ENCODE results near the gene RASGRF1.
A peak's percentile ranks its signal among the peaks of the same experiment; 100 is the strongest.
"Not testable (repeated sequence)": the region's sequence is repeated elsewhere in the genome, so short reads cannot be mapped to it uniquely, and the experiment has no call there.

RASGRF1 gene, protein sequence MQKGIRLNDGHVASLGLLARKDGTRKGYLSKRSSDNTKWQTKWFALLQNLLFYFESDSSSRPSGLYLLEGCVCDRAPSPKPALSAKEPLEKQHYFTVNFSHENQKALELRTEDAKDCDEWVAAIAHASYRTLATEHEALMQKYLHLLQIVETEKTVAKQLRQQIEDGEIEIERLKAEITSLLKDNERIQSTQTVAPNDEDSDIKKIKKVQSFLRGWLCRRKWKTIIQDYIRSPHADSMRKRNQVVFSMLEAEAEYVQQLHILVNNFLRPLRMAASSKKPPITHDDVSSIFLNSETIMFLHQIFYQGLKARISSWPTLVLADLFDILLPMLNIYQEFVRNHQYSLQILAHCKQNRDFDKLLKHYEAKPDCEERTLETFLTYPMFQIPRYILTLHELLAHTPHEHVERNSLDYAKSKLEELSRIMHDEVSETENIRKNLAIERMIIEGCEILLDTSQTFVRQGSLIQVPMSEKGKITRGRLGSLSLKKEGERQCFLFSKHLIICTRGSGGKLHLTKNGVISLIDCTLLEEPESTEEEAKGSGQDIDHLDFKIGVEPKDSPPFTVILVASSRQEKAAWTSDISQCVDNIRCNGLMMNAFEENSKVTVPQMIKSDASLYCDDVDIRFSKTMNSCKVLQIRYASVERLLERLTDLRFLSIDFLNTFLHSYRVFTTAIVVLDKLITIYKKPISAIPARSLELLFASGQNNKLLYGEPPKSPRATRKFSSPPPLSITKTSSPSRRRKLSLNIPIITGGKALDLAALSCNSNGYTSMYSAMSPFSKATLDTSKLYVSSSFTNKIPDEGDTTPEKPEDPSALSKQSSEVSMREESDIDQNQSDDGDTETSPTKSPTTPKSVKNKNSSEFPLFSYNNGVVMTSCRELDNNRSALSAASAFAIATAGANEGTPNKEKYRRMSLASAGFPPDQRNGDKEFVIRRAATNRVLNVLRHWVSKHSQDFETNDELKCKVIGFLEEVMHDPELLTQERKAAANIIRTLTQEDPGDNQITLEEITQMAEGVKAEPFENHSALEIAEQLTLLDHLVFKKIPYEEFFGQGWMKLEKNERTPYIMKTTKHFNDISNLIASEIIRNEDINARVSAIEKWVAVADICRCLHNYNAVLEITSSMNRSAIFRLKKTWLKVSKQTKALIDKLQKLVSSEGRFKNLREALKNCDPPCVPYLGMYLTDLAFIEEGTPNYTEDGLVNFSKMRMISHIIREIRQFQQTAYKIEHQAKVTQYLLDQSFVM (N-terminal part only)

DNA sequence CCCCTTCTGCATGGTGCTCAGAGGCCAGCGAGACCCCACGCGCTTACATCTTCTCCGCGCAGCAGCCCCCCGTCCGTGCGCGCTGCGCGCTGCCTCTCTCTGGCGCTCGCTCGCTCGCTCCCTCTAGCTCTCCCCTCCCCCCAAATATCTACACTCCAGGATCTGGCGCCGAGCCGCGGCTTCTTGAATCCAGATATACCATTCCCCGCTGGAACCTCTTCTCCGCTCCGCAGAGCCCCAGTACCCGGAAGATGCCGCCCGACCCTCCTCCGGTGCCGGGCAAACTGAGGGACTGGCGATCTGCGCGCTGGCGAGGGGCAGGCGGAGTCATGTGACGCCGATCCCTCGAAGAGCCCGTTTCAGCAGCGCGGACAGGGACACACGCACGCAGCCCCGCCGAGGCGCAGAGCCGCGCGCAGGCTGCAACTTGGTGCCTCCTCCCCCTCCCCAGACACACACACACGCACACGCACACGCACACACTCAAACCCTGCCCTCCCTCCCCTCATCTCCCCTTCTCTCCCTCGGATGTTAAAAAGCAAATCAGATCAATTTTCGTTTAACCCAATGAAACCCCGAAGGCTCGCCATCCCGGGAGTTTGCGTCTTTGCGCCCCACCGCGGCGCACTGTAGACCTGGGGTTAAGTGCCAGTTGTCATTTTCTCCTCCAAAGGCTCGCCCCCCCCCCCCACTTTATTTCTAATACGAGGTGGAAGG is at the start of gene RASGRF1:
Gene RASGRF1, minus strand, starts transcription at position 294 of the 717 bp plus-strand sequence. Its CDS starts 282 bp downstream, at position 12.
- DNase-seq: peak; percentile 62

DNA sequence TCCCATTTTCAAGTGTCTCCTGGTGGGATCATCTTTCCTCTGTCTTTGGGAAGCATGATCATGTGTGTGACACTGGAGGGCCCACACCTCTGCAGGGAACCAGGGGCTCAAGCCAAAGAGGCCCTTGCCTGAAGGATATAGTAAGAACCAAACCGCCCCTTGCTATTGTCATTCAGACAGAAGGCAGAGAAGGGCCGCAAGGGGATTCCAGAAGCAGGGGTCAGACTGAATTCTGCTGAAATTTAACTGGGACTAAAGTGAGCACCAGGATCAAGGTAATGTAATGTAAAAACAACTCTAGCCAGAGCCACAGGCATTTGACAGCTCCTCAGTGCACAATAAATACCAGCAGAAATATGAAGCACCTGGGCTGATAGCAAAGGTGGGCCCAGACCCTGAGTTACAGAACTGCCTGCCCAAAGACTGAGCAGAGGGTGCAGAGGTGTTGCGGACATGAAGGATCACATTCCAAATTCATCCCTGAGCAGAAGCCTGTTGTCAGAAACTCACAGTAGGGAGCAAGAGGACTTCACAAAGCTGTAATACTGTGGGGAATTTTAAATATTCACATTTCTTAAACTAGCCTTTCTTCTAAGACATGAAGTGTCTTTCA is 46.0 kb upstream of the RASGRF1 start:
- no peak for DNase-seq

DNA sequence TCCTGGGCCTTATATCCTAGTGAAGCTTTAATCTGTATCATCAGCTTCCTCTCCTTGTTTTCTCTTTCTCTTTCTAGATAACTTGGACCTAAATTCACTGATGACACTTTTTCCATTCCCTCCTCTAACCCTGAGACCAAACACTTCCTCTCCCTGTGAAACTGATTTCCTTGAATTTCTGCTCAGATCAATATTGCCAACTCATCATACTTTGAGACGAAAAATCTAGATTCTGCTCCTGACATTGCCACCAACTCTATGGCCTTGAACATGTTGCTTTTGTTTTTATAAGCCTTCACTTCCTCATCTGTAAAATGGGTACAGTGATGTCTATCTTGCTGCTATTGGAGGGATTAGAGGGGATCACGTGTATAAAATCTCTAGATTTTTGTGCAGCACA is 42.7 kb upstream of the RASGRF1 start:
- DNase-seq: no peak

DNA sequence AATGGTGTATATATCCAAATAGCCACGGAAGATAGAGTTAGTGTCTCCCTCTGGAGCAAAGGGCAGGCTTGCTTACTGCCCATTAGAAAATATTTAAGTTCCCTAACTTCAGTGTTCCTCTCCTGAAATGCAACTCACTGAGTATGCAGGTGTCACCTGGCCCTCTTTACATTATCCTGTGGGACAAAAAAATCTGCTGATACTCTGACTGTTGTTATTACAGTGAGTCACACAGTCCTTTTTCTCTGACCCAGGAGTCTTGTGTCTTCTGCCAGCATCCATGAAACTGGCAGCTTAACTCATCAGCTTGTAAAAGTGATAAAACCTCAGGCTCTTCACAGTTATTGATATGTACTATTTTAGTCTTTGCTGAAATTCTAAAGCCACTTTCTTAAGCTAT is 42.2 kb upstream of the RASGRF1 start:
- no peak for DNase-seq

DNA sequence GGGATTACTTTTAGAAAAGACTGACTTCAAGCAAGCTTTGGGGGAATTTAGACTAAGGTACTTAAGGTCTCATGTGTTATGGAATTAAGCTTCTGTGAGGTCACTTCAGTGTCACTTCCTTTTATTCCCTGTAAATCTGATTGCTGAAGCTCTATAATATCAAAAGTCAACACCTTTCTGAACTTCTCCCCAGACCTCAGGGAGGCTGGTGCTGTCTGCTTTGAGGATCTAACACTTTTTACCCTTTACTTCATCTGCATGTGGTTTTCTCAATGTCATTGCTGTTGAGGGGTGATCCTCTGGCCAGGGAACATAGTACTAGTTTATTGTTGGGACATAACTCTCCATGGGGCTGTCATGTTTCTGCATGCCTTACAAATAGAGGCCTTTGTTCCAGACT is 41.8 kb upstream of the RASGRF1 start:
- no peak for DNase-seq

DNA sequence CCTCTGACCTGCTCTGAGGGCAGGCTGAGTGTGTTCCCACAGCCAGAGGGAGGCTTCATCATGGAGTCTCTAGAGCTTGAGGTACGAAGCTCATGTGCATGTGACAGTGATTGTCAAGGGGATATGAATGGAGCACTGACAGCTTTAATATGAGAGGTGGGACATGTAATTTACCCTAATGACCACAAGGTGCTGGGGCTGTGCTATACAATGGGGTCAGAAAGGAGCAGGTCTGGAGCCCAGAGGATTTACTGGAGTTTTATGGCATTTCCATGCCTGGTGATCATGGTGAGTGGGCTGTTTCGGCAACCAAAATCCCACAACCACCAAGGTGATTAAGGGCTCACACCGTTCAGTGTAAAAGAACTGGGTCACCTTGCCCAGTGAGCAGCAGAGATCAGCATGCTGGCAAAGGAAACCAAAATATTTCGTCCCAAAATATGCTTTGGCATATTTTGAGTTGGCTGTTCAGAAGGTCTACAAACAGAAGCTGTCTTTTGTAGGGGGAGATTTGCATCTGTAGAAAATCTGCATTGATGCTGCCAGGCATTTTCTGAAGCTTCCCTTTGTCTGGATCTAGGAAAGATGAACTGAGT is 40.1 kb upstream of the RASGRF1 start:
- no peak for DNase-seq

DNA sequence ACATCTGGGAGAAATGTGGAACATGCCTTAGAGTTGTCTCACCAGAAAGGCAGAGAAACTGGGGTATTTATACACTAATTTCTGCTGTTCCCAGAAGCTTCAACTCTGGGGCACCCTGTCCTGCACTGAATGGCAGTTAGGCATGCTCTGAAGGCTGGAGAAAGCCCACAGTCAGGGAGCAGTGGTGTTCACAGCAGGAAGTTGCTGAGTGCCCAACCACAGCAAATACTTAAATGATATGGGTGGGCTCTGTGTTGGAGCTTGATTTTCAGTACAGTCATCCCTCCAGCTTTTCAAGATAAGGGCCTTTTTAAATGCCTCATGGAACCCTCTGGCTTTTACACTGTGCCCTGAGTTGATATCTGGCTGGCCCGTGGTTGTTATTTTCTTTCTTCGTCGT is 38.7 kb upstream of the RASGRF1 start:
- DNase-seq: no peak

DNA sequence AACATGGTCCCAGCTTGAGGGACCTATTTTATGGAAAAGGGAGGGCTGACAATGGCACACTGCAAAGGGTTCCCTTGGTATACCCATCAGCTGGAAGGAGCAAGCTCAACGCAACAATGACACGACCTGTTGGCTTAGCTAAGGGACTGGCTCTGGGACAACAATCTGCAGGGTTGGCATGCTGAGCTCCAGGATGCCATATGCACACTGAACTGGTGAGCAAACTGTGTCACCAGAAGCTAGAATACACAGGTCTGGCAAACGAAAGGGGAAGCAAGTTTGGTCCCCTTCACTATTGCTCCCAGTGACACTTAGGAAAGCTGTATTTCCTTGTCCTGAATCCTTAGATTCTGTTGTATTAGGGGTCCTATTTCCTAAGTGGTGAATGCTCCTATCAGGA is 38.0 kb upstream of the RASGRF1 start:
- DNase-seq: no peak

DNA sequence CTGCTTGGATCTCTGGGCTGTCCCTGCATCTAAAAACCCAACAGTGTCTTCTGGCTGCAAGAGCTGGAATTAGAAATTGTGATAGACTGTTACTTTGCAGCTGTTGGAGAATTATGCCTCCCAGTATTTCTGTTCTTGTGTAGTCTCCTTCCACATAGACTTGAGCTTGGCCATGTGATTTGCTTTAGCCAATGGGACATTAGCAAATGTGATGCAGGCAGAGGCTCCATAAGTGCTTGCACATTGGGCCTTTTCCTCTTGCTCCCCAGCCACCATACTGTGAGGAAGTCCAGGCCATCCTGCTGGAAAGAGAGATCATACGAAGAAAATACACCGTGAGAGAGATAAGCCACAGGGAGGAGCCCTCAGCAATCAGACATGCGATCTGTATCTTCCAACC is 33.8 kb upstream of the RASGRF1 start:
- no peak for DNase-seq

DNA sequence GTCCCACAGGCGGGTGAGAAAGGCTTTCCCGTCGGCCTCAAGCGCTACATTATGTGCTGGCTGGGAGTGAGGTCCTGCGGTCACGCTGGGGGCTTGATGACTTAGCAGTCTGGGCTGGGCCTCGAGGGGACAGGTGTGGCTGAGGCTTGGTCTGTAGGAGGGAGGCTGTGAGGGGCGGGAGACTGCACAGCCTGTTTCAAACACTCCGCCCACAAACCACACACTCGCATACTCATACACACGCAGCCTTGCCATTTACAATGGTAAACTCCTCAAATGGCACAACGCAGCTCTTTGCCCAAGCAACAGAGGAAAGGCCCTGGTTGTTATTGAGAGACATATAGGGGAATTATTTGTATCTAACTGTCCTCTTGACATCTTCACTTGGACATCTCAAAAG is 32.4 kb upstream of the RASGRF1 start:
- DNase-seq: no peak

DNA sequence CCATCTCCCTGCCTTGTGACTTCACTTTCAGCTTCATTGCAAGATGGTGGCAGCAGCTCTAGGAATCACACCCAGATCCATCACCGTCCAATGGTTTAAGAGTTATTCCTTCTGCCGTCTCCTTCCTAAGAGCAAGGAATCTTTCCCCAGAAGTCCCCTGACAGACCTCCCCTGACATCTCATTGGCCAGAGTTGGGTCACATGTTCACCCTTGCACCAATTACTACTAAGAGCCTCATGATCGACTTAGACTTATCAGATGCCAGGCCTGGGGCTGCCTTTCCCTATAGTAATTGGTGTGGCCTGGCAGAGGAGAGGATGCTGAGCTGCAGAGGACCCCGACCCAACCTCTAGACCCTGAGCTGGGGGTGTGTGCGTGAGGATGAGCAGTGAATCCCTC is 31.8 kb upstream of the RASGRF1 start:
- DNase-seq: no peak

DNA sequence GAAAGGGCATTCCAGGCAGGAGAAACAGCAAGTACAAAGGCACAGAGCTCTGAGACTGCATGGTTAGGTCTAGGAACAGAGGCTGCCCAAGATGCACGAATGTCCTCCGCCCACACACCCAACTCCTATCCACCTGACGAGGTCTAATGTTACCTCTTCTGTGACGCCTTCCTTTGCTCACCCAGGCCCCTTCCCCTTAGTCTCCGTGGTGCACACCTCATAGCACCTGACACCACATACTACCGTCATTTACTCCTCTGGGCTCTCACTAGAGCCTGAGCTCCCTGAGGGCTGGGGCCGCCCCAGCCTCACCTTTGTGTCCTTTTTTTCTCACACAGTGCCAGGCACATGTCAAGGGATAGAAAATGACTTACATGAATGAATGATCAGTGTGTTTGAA is 31.0 kb upstream of the RASGRF1 start:
- no peak for DNase-seq

DNA sequence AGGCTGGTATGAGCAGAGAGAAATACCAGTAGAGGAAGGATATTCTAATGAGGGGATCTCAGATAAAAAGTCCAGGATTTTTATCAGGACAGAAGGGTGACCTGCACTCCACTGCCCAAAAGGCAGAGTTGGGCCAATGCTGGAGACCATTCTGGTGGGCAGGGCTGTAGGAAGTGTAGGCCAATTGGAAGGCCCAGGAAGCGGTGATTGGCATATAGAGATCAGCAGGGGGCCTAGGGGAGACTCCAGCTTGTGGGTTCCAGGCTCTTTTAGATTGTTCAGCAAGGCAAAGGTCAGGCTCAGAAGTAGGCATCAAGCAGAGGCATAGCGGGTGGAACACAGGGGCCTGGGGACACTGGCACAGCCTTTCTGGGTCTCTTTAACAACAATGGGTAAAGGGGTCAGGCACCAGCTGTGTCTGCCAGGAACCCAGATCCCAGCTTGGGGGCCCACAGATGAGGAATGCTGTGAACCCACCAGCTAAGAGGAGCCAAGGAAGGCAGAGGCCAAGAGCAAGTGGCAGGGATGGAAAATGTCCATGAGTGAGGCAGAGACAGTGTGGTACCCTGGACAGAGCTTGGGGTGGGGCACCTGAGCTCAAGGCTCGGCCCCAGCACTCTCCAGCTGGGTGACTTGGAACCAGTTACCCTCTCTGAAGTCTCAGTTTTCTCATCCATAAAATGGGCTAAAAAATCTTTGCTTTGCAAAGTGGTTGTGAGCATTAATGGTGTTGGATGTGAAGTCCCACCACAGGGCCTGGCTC is 27.0 kb upstream of the RASGRF1 start:
- no peak for DNase-seq

DNA sequence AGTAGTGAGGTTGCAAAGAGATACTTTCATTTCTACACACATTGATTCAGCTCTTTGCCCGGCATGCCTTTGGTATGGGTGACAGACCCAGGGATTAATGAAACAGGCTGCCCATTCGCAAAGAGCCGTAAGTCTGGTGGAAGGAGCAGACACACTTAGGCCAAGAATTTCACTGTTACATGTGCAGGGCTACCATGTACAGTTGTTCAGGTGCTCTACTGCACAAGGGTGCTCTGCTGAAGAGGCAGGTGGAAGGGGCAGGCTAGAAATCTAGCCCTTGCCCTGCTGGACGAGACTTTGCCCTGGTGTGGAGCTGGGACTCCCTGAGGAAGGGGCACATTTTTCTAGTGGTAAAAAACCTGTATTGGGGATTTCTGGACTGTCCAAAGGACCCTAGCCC is 26.2 kb upstream of the RASGRF1 start:
- DNase-seq: no peak

DNA sequence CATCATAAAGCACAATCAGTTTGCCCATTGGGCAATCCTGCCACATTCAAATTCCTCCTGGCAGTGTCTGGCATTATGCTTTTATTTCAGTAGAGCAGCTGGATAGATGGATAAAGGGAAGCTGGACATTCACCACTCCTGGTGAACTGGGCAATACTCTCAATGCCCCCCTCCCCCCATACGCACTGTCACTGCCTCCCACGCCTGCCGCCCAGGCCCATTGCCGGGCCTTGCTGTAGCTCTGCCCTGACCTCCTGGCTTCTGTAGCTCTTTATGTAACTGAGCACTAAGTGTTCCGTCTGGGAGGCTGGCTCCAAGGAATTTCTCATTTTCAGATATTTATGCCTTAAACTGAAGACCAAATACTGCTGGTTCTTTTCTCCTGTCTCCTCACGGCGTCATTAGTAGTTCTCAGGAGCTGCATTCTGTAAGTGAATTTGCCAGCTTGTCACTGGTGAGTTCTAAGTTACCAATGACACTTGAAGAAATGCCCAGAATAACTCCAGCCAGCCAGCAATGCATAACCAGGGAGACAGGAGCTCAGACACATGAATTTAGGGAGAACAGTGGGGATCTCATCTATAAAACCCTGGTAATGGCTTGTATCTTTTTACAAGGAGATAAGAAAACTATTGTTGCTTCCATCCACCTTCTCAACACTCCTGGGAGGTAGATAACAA is 25.5 kb upstream of the RASGRF1 start:
- no peak for DNase-seq

DNA sequence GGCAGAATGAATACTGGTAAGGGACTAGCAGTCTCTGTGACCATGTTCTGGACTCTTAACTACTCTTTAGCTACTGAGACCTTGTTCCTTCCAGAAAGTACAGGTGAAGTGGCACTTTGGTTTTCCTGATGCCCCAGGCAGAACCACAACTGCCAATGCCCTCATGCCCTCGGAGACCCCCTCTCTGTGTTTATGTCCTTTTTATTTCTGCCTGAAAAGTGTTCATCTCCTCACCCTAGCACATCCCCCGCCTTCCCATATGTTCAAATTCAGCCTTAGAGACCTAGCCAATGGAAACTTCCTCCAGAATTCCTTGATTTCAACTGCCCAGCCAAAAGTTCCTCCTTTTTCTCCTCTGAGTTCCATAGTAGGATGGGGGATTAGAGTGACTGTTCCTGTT is 23.3 kb upstream of the RASGRF1 start:
- DNase-seq: no peak

DNA sequence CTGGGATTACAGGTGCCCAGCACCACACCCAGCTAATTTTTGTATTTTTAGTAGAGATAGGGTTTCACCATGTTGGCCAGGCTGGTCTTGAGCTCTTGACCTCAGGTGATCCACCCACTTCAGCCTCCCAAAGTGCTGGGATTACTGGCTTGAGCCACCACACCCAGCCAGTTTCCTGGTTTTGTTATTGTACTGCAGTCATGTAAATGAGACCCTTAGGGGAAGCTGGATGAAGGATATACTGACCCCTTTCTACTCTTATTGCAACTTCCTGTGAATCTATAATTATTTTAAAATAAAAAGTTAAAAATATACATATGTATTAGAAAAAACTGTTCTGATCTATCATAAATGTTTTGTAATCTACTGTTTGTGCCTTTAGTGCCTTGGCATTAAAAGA is 20.8 kb upstream of the RASGRF1 start:
- DNase-seq: not testable (repeated sequence)

DNA sequence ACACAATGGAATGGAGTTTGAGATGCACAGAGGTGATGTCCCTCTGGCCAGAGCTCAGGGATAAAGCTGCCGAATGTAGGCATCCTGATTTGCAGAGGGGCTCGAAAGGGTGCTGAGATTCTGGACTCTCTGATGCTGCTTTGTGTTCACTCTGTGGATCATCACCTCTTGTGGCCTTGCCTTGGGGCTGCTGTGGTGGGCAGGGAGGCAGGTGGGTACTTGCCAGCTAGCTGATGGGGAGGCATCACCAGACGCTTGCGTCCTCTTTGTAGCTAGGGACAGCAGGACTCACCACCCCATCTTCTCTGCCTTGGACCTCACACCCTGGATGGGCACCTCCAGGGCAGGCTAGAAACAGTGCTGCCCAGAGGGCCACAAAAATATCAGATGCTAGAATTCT is 14.6 kb upstream of the RASGRF1 start:
- DNase-seq: no peak

DNA sequence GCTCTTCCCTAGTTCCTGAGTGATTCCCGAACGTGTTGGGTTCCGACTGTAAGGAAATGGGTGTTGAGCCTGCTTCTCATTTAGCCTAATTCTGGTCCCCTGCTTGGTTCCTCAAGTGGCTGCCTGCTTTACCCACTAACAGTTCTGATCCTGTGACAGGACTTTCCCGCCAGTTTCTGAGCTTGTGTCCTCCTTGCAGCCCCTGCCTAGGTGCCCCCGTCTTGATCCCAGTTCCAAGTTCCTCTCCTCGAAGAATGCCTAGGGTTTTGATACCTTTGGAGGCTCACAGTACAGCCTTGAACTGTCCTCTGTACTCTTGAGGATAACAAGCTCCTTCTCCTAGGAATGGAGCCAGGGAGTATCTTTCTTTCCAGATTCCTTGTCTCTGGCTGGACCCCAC is 12.0 kb upstream of the RASGRF1 start:
- DNase-seq: no peak

DNA sequence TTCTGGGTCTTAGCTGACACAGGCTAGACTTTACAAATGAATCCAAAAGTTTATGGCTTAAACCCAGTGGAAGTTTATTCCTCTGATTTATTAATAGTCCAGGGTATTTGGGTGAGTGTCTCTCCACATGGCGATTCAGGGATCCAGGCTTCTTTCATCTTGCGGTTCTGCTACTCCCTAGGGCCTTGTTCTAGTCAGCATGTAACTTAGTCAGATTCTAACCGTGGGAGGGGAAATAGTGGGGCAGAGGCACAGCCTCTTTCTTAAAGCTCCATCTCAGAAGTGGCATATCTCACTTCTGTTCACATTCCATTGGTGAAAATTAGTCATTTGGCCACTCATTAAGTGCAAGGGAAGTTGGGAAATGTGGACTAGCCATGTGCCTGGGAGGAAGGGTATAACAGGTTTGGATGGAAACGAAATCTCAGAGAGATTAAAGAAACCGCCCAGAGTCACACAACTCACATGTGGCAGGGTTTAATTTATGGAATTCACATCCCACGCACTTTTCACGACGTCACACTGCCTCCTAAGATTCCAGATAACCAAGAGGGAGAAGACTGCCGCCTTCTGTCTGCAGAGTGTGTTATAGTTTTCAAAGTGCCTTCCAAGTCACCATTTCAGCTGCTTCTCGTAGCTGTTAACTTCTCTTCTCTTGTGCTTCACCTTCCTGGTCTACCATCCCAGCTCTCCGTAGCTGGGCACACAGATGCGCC is 11.4 kb upstream of the RASGRF1 start:
- DNase-seq: no peak
